HG03558 (cell line): ENCODE data around the gene EIF2A.
"Not testable (repeated sequence)": the region's sequence is repeated elsewhere in the genome, so short reads cannot be mapped to it uniquely, and the experiment has no call there.

Source experiments
- ATAC-seq: cut with Tn5 transposase; IDR thresholded peaks from one replicate; pipeline ENCODE4 v1.9.1; 2021; ENCODE audit warnings: moderate number of reproducible peaks; ENCODE audit not compliant: unreplicated experiment; ENCODE audit errors: extremely low read depth

Gene EIF2A

GRCh38 chr3:150599611-150600297 lies 53.2 kb downstream of the EIF2A start:
- ATAC-seq, result no peak

DNA sequence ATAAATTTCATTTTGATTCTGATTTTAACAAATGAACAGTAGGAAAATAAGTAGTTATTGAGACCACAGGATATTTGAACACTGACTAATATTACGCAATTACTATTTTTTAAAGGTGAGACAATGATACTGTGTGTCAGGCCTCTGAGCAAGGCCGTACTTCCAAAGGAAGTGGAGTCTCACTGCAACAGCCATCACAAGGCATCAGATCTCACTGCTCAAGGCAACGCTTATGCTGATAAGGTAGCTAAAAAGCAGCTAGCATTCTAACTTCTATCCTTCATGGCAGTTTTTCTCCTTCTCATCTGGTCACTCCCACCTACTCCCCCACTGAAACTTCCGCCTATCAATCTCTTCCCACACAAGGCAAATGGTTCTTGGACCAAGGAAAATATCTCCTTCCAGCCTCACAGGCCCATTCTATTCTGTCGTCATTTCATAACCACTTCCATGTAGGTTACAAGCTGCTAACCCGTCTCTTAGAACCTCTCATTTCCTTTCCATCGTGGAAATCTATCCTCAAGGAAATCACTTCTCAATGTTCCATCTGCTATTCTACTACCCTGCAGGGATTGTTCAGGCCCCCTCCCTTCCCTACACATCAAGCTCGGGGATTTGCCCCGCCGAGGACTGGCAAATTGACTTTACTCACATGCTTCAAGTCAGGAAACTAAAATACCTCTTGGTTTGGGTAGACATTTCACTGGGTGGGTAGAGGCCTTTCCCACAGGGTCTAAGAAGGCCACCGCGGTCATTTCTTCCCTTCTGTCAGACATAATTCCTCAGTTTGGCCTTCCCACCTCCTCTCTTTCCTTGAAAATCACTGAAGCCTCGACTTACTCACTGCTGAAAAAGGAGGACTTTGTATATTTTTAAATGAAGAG lies 54.3 kb downstream of the EIF2A start:
- ATAC-seq, result not testable (repeated sequence)

DNA sequence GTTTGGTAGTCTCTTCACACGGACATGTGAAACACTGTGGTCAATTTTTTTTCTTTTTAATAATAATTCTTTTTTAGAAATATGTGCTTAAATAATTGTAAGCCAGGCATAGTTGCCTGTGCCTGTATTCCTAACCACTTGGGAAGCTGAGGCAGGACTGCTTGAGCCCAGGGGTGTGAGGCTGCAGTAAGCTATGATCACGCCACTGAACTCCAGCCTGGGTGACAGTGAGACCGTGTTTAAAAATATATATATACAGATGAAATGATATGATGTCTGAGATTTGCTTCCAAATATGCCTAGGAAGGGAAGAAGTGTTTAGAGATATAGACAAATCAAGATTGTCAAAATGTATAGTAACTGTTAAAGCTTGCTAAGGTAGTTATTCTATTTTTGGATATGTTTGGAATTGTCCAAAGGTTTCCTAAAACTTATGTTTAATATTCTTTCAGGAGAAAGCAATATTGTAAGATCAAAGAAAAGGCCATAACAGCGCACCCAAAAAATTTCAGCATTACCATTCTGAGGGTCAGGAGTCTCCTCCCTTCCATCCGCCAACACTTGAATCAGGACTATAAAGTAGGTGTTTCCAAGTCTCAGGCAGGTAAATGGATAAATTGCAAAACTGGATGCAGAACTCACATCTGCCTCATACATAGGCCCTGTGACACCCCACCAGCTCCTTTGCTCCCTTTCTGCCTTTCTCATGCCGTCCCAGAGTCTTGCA lies 56.0 kb downstream of the EIF2A start:
- ATAC-seq, result peak; percentile 1

- ATAC-seq, result peak; percentile 37
Measured at GRCh38 chr3:150603153-150603979, 56.8 kb downstream of the EIF2A start, which contains the start of gene SELENOT. Gene SELENOT (plus strand): TSS chr3:150603321. CDS start chr3:150603363, 42 bp downstream.

DNA sequence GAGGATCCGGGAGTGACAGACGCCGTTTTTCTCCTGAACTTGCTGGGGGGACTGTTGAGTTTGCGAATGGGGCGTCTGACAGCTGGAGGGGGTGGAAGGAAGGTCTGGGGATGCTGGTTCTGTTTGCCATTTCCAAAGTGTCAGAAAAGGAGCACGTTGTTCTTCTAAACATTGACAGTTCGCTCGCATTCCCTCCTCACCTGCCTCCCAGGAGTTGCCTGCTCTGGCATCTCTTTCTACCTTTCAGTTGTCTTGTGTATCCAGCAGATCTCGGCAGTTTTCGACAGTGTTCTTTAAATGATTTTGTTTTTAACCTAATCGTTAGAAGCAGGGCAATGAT lies 57.4 kb downstream of the EIF2A start:
- no peak for ATAC-seq

DNA sequence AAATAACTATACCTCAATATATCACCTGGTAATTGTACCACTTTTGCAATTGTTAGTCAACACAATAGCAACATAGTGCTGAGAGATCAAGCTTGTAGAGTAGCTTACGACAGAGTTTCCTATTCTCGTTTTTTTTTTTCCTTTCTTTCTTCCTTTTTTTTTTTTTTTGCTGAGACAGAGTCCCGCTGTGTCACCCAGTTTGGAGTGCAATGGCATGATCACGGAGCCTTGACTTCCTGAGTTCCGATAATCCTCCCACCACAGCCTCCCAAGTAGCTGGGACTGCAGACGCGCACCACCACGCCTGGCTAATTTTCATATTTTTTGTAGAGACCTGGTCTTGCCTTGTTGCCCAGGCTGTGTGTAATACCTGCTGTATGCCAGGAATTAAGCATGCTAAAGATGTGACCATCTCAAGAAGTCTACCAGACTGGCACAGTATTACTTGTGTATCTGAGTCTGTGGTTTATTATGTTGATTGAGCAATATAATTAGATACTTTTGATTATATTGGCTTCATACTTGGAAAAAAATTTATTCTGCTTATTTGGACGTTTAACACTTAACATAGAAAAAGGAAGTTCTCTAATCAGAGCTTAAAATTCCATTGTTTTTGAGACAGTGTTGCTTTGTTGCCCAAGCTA lies 59.5 kb downstream of the EIF2A start:
- ATAC-seq, result no peak

DNA sequence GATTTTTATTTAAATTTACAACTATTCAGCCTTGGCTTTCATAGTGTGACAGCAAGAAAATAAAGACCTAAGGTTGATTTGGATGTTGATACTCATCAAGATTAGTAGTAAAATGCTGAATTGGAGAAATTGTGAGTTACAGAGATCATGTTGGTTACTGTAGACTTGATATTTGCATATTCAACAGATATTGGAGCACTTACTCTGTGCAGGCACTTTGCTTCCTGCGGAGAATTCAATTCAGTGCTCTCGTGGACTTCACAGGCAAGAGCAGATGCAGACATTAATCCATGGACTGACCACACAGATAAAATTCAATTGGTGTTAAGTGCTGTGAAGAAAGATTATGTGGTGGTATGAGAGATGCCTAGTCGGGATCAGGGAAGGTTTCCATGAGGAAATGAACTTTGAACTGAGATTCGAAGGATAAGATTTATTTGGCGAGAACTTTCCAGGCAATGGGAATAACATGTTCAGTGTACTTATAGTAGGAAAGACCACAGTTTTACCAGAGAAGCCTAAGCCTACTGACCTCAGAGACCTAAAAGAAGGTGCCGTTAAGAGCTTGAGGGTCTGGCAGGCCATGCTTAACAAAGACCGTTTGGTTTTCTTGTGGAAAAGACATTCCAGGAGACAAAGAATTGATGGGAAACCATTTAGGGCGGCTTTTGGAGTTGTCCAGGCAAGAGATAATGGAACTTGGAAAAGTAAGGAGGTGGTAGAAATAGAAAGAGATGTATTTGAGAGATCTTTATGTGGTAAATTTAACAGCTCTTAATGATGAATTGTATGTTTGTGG lies 60.9 kb downstream of the EIF2A start:
- no peak for ATAC-seq

GRCh38 chr3:150609988-150610387 lies 63.4 kb downstream of the EIF2A start:
- ATAC-seq, result no peak

GRCh38 chr3:150610785-150611184 lies 64.2 kb downstream of the EIF2A start:
- ATAC-seq, result no peak

- no peak for ATAC-seq
Measured at GRCh38 chr3:150611666-150612065, 65.1 kb downstream of the EIF2A start.

DNA sequence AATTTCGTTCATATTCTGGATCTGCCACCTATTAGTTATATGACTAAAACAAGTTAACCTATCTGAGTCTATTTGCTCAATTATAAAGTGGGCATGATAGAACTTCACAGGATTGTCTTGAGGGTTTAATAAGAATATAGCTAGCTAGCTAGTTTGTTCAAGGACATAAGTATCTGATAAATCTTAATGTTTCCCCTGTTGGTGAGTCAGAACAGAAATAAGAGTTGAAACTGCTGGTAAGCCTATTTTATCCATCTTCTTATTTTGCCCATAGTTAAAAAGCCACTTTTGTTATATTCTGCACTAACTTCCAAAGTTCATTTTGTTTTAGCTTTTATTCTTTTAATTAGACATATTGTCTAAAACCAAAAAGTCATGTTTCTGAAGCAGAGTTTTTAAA lies 65.9 kb downstream of the EIF2A start:
- ATAC-seq, result no peak

- ATAC-seq, result no peak
Measured at GRCh38 chr3:150613034-150613433, 66.4 kb downstream of the EIF2A start.

GRCh38 chr3:150613709-150614480 lies 67.3 kb downstream of the EIF2A start:
- ATAC-seq, result no peak

- ATAC-seq, result no peak
Measured at GRCh38 chr3:150620002-150620689, 73.6 kb downstream of the EIF2A start.

GRCh38 chr3:150622955-150623354 lies 76.4 kb downstream of the EIF2A start:
- ATAC-seq, result not testable (repeated sequence)

DNA sequence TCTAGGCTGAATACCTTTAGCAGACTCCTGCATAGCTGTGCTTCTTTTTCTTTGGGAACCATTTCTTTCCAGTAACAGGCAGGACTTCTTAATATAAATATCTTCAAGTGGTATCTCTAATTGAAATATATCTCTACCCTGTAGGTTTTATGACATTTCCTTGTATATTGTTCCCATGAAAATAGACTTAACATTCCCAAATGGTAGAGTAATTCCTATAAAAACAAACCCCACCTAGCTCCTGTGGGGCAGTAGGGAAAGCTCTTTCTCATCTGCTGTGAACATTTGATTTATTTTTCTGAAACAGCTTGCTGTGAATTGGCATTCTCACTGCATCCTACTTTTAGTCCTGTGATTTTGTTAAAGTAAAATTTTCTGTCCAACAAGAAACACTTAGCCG lies 77.4 kb downstream of the EIF2A start:
- ATAC-seq, result no peak

GRCh38 chr3:150626148-150626930 lies 79.8 kb downstream of the EIF2A start:
- ATAC-seq, result no peak
